Hematopoietic multipotent progenitor cell treated with erythropoietin and hydrocortisone succinate and interleukin-3 and kit ligand, for 6 days (in vitro differentiated cells): ENCODE data around the gene USP32.

Experiments used
- DNase-seq: peaks from one replicate; pipeline ENCODE4 v3.0.0-alpha.2; 2015

Gene USP32

GRCh38 chr17:60147553-60148223 is 244.2 kb downstream of the USP32 start:
- no peak for DNase-seq

- DNase-seq, result no peak
These were observed 245.7 kb downstream of the USP32 start for GRCh38 chr17:60146206-60146605.

- no peak for DNase-seq
These were observed 246.7 kb downstream of the USP32 start for GRCh38 chr17:60145006-60145935.

GRCh38 chr17:60142872-60143499 is 248.9 kb downstream of the USP32 start:
- peak; percentile 94 for DNase-seq

- DNase-seq, result no peak
These were observed 250.6 kb downstream of the USP32 start for GRCh38 chr17:60141111-60142018.

GRCh38 chr17:60139438-60140285 is 252.3 kb downstream of the USP32 start:
- DNase-seq, result peak; percentile 84

- no peak for DNase-seq
These were observed 253.0 kb downstream of the USP32 start for GRCh38 chr17:60138769-60139437.

GRCh38 chr17:60137731-60138130 is 254.2 kb downstream of the USP32 start:
- DNase-seq, result no peak

- no peak for DNase-seq
These were observed 255.8 kb downstream of the USP32 start for GRCh38 chr17:60135951-60136666.

- peak; percentile 95 for DNase-seq
These were observed 256.6 kb downstream of the USP32 start for GRCh38 chr17:60135151-60135950.

- DNase-seq, result peak; percentile 55
These were observed 257.4 kb downstream of the USP32 start for GRCh38 chr17:60134396-60135150.

GRCh38 chr17:60130466-60130865 is 261.5 kb downstream of the USP32 start:
- no peak for DNase-seq

GRCh38 chr17:60129164-60129563 is 262.8 kb downstream of the USP32 start:
- no peak for DNase-seq
